Measurements from ENCODE around the gene CRISP2.

The CRISP2 gene

GRCh38 chr6:49662231-49662891, 51.0 kb downstream of the CRISP2 start:
- DNase-seq (ENCODE audit: low read depth, low spot score) = no peak
- H3K9me3 ChIP-seq (ENCODE audit: control insufficient read depth, insufficient read depth, low read length) = no peaks in the 10 kb centered on the region
- H3K4me1 ChIP-seq (ENCODE audit: control insufficient read depth, insufficient read depth, low read length) = no peaks in the 10 kb centered on the region
- no peak overlapping the region for H3K4me3 ChIP-seq (ENCODE audit: low read length)
- no peaks in the 10 kb centered on the region for H3K36me3 ChIP-seq (ENCODE audit: control insufficient read depth, insufficient read depth, low read length)
- no peaks in the 10 kb centered on the region for H3K27me3 ChIP-seq (ENCODE audit: control insufficient read depth, insufficient read depth, low read length)
- H3K27ac ChIP-seq (ENCODE audit: low read length) = no peak overlapping the region
- no CpG with 5 or more reads among the region's 1 CpG for WGBS (ENCODE audit: insufficient coverage, insufficient read length)

- Histone ChIP-seq H3K27ac (ENCODE audit: low read length) (no peak overlapping the region), H3K9me3 (ENCODE audit: control insufficient read depth, insufficient read depth, low read length) (no peaks in the 10 kb centered on the region), H3K36me3 (ENCODE audit: control insufficient read depth, insufficient read depth, low read length) (no peaks in the 10 kb centered on the region), H3K4me1 (ENCODE audit: control insufficient read depth, insufficient read depth, low read length) (no peaks in the 10 kb centered on the region), H3K4me3 (ENCODE audit: low read length) (no peak overlapping the region), H3K27me3 (ENCODE audit: control insufficient read depth, insufficient read depth, low read length) (no peaks in the 10 kb centered on the region)
- no CpG with 5 or more reads among the region's 1 CpG for WGBS (ENCODE audit: insufficient coverage, insufficient read length)
- no peak for DNase-seq (ENCODE audit: low read depth, low spot score)
These were observed 59.4 kb downstream of the CRISP2 start for GRCh38 chr6:49653942-49654341.

GRCh38 chr6:49653438-49653837, 59.9 kb downstream of the CRISP2 start:
- H3K27ac ChIP-seq (ENCODE audit: low read length) = no peak overlapping the region
- no peaks in the 10 kb centered on the region for H3K36me3 ChIP-seq (ENCODE audit: control insufficient read depth, insufficient read depth, low read length)
- DNase-seq (ENCODE audit: low read depth, low spot score) = no peak
- H3K9me3 ChIP-seq (ENCODE audit: control insufficient read depth, insufficient read depth, low read length) = no peaks in the 10 kb centered on the region
- H3K4me3 ChIP-seq (ENCODE audit: low read length) = no peak overlapping the region
- H3K27me3 ChIP-seq (ENCODE audit: control insufficient read depth, insufficient read depth, low read length) = no peaks in the 10 kb centered on the region
- no peaks in the 10 kb centered on the region for H3K4me1 ChIP-seq (ENCODE audit: control insufficient read depth, insufficient read depth, low read length)
- WGBS (ENCODE audit: insufficient coverage, insufficient read length) = no CpG with 5 or more reads among the region's 2 CpGs

- WGBS (ENCODE audit: insufficient coverage, insufficient read length) = no CpG with 5 or more reads among the region's 2 CpGs
- Histone ChIP-seq H3K27ac (ENCODE audit: low read length) (no peak overlapping the region), H3K4me3 (ENCODE audit: low read length) (no peak overlapping the region), H3K36me3 (ENCODE audit: control insufficient read depth, insufficient read depth, low read length) (no peaks in the 10 kb centered on the region), H3K27me3 (ENCODE audit: control insufficient read depth, insufficient read depth, low read length) (no peaks in the 10 kb centered on the region), H3K9me3 (ENCODE audit: control insufficient read depth, insufficient read depth, low read length) (no peaks in the 10 kb centered on the region), H3K4me1 (ENCODE audit: control insufficient read depth, insufficient read depth, low read length) (no peaks in the 10 kb centered on the region)
- no peak for DNase-seq (ENCODE audit: low read depth, low spot score)
These were observed 62.1 kb downstream of the CRISP2 start for GRCh38 chr6:49651239-49651638.

GRCh38 chr6:49649988-49650387, 63.4 kb downstream of the CRISP2 start:
- H3K27ac ChIP-seq (ENCODE audit: low read length) = no peak overlapping the region
- H3K4me1 ChIP-seq (ENCODE audit: control insufficient read depth, insufficient read depth, low read length) = no peaks in the 10 kb centered on the region
- H3K36me3 ChIP-seq (ENCODE audit: control insufficient read depth, insufficient read depth, low read length) = no peaks in the 10 kb centered on the region
- H3K4me3 ChIP-seq (ENCODE audit: low read length) = no peak overlapping the region
- WGBS (ENCODE audit: insufficient coverage, insufficient read length) = no CpG with 5 or more reads among the region's 1 CpG
- no peaks in the 10 kb centered on the region for H3K9me3 ChIP-seq (ENCODE audit: control insufficient read depth, insufficient read depth, low read length)
- DNase-seq (ENCODE audit: low read depth, low spot score) = no peak
- no peaks in the 10 kb centered on the region for H3K27me3 ChIP-seq (ENCODE audit: control insufficient read depth, insufficient read depth, low read length)

- DNase-seq (ENCODE audit: low read depth, low spot score) = no peak
- H3K4me1 ChIP-seq (ENCODE audit: control insufficient read depth, insufficient read depth, low read length) = no peaks in the 10 kb centered on the region
- H3K4me3 ChIP-seq (ENCODE audit: low read length) = no peak overlapping the region
- no peaks in the 10 kb centered on the region for H3K27me3 ChIP-seq (ENCODE audit: control insufficient read depth, insufficient read depth, low read length)
- no peaks in the 10 kb centered on the region for H3K9me3 ChIP-seq (ENCODE audit: control insufficient read depth, insufficient read depth, low read length)
- no peak overlapping the region for H3K27ac ChIP-seq (ENCODE audit: low read length)
- no peaks in the 10 kb centered on the region for H3K36me3 ChIP-seq (ENCODE audit: control insufficient read depth, insufficient read depth, low read length)
These were observed 65.3 kb downstream of the CRISP2 start for GRCh38 chr6:49648036-49648435.

DNA sequence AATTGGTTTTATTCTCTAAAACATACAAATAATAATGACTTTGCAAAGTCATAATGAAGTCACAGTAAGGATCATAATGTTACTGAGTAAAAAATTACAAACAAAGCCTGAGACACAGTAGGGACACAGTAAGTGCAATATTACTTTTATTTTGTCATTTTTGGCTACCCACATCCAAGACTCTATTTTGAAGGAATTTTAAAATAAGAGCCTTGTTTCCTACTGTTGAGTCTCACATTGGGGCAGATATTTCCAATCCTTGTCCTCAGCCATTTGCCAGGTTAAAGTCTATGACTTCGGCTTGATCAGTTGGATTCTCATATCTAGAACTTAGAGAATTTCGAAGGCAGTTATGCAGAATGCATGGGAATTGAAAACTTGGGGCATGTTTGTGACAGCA, 65.9 kb downstream of the CRISP2 start:
- DNase-seq (ENCODE audit: low read depth, low spot score) = no peak
- no peaks in the 10 kb centered on the region for H3K9me3 ChIP-seq (ENCODE audit: control insufficient read depth, insufficient read depth, low read length)
- WGBS (ENCODE audit: insufficient coverage, insufficient read length) = no CpG with 5 or more reads among the region's 2 CpGs

GRCh38 chr6:49646942-49647341, 66.4 kb downstream of the CRISP2 start:
- H3K36me3 ChIP-seq (ENCODE audit: control insufficient read depth, insufficient read depth, low read length) = no peaks in the 10 kb centered on the region
- no peak overlapping the region for H3K27ac ChIP-seq (ENCODE audit: low read length)
- no peaks in the 10 kb centered on the region for H3K4me1 ChIP-seq (ENCODE audit: control insufficient read depth, insufficient read depth, low read length)
- no peak overlapping the region for H3K4me3 ChIP-seq (ENCODE audit: low read length)
- no peaks in the 10 kb centered on the region for H3K27me3 ChIP-seq (ENCODE audit: control insufficient read depth, insufficient read depth, low read length)
- WGBS (ENCODE audit: insufficient coverage, insufficient read length) = no CpG with 5 or more reads among the region's 4 CpGs
- DNase-seq (ENCODE audit: low read depth, low spot score) = no peak
- no peaks in the 10 kb centered on the region for H3K9me3 ChIP-seq (ENCODE audit: control insufficient read depth, insufficient read depth, low read length)

More for the DNA sequence above, 65.9 kb downstream of the CRISP2 start:
- Histone ChIP-seq H3K27me3 (ENCODE audit: control insufficient read depth, insufficient read depth, low read length) (no peaks in the 10 kb centered on the region), H3K4me3 (ENCODE audit: low read length) (no peak overlapping the region), H3K27ac (ENCODE audit: low read length) (no peak overlapping the region), H3K4me1 (ENCODE audit: control insufficient read depth, insufficient read depth, low read length) (no peaks in the 10 kb centered on the region), H3K36me3 (ENCODE audit: control insufficient read depth, insufficient read depth, low read length) (no peaks in the 10 kb centered on the region)

- Histone ChIP-seq H3K27me3 (ENCODE audit: control insufficient read depth, insufficient read depth, low read length) (no peaks in the 10 kb centered on the region), H3K27ac (ENCODE audit: low read length) (no peak overlapping the region), H3K36me3 (ENCODE audit: control insufficient read depth, insufficient read depth, low read length) (no peaks in the 10 kb centered on the region), H3K4me1 (ENCODE audit: control insufficient read depth, insufficient read depth, low read length) (no peaks in the 10 kb centered on the region), H3K4me3 (ENCODE audit: low read length) (no peak overlapping the region), H3K9me3 (ENCODE audit: control insufficient read depth, insufficient read depth, low read length) (no peaks in the 10 kb centered on the region)
- no CpG with 5 or more reads among the region's 3 CpGs for WGBS (ENCODE audit: insufficient coverage, insufficient read length)
- DNase-seq (ENCODE audit: low read depth, low spot score) = no peak
These were observed 67.1 kb downstream of the CRISP2 start for GRCh38 chr6:49646130-49646824.

DNA sequence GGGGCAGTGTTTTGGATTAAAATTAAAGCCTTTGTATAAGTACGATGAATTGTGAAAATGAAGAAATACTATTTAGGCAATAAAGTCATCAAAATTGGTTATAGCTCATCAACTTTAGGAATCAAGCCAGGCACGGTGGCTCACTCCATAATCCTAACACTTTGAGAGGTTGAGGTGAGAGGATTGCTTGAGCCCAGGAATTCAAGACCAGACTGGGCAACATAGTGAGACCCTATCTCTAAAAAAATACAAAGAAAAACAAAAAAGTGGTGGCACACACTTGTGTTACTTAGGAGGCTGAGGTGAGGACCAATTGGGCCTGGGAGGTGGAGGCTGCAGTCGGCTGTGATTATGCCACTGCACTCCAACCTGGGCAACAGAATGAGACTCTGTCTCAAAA, 68.2 kb downstream of the CRISP2 start:
- no peak overlapping the region for H3K27ac ChIP-seq (ENCODE audit: low read length)
- no peaks in the 10 kb centered on the region for H3K27me3 ChIP-seq (ENCODE audit: control insufficient read depth, insufficient read depth, low read length)
- H3K4me3 ChIP-seq (ENCODE audit: low read length) = no peak overlapping the region
- WGBS (ENCODE audit: insufficient coverage, insufficient read length) = 100% methylated on average over 1 of the region's 3 CpGs
- H3K9me3 ChIP-seq (ENCODE audit: control insufficient read depth, insufficient read depth, low read length) = no peaks in the 10 kb centered on the region
- H3K36me3 ChIP-seq (ENCODE audit: control insufficient read depth, insufficient read depth, low read length) = no peaks in the 10 kb centered on the region
- DNase-seq (ENCODE audit: low read depth, low spot score) = no peak
- H3K4me1 ChIP-seq (ENCODE audit: control insufficient read depth, insufficient read depth, low read length) = no peaks in the 10 kb centered on the region

Data from iPS DF 6.9 (cell line).